ENCODE results near the gene A3GALT2.
"Not testable (repeated sequence)": the region's sequence is repeated elsewhere in the genome, so short reads cannot be mapped to it uniquely, and the experiment has no call there.

The A3GALT2 gene

DNA sequence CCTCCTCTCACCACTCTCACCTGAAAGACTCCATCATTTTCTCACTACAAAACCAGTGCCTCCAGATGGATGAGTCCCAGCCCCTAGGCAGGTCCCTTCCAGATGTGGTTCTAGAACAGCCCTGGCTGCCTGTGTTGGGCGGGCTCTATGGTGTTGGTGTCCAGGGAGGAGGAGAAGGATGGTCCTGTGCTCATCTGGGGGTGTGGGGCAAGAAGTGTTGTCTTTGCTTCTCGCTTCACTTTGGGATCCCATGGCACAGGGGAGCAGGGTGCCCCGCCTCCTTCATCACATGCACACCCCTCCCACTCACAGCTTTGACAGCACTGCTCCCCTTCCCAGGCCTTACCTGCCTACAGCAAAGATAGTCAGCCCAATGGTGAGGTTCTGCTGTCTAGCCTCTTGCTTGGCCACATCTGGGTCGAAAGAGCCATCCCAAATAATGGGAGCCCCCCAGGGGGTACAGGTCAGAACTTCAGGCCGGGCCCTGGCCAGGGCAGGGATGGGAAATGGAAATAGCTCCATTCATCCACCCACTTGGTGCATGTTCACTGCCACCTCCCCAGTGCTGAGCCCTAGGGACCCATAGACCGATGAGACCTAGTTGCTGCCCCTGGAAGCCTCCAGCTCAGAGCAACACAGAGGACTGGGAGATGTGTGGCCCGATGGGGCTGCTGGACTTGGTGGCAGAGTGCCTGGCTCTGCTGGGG is 9.0 kb downstream of the A3GALT2 start:
- no peak for DNase-seq

- DNase-seq = no peak
These were observed 10.2 kb downstream of the A3GALT2 start for GRCh38 chr1:33310702-33311101.

- DNase-seq = not testable (repeated sequence)
These were observed 11.5 kb downstream of the A3GALT2 start for GRCh38 chr1:33309351-33309750.

DNA sequence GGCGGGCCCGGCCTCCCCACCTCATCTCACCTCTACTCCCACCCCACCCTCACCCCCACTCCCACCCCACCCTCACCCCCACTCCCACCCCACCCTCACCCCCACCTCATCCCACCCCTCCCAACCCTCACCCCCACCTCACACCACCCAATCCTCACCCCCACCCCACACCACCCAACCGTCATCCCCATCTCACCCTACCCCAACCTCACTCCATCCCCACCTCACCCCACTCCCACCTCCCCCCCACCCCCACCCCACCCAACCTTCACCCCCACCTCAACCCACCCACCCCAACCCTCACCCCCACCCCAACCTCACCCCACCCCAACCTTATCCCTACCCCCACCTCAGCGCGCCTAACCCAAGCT is 13.4 kb downstream of the A3GALT2 start:
- DNase-seq = no peak

- no peak for DNase-seq
These were observed 14.0 kb downstream of the A3GALT2 start for GRCh38 chr1:33306653-33307493.

GRCh38 chr1:33305816-33306652 is 14.9 kb downstream of the A3GALT2 start:
- no peak for DNase-seq

GRCh38 chr1:33305016-33305415 is 15.9 kb downstream of the A3GALT2 start:
- no peak for DNase-seq

- no peak for DNase-seq
These were observed 18.6 kb downstream of the A3GALT2 start for GRCh38 chr1:33302325-33302724.

- DNase-seq = no peak
These were observed 19.5 kb downstream of the A3GALT2 start for GRCh38 chr1:33301273-33301984.

GRCh38 chr1:33300673-33301072 is 20.2 kb downstream of the A3GALT2 start:
- no peak for DNase-seq

GRCh38 chr1:33299461-33300155 is 21.3 kb downstream of the A3GALT2 start:
- no peak for DNase-seq

GRCh38 chr1:33298623-33299277 is 22.1 kb downstream of the A3GALT2 start:
- no peak for DNase-seq

DNA sequence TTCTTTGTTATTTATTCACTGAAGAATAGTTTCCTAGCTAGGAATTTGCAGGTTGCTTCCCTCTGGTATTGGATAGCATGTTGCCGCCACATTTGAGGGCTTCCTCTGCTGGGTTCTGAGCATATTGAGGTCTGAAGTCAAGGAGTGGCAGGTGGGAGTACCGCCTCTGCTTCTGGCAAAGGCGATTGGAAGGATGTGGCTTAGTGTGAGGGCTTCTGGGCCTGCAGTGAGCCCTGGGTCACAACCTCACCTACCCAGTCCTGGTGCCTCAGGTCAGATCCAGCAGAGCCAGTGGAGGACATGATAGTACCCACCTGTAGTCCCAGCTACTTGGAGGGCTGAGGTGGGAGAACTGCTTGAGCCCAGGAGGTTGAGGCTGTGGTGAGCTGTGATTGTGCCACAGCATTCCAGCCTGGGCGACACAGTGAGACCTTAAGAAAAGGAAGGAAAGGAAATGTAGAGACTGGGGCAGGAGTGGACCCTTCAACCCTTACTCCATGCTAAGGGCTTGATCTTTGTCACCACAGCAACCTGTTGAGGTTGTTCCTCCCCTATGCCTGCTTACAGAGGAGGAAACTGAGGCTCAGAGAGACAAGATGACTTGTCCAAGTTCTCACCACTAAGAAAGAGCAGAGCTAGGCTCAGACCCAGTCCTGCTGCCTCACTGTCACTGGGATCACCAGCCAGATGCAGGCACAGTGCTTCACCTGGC is 22.8 kb downstream of the A3GALT2 start:
- DNase-seq = no peak

DNA sequence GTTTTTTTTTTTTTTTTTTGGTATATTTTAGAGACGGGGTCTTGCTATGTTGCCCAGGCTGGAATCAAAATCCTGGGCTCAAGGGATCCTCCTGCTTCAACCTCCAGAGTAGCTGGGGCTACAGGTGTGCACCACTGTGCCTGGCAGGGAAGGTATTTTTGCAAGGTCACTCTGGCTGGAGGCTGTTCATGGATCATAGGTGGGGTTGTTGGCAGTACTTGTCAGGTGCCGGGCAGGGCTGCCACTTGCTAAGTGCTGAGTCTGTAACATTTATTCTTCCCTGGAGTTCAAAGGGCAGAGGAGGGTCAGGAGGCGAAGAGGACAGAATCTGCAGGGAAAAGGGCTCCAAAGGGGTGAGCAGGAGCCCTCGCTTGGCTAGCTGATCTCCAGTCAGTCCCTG is 24.1 kb downstream of the A3GALT2 start:
- no peak for DNase-seq

GRCh38 chr1:33296082-33296458 is 24.8 kb downstream of the A3GALT2 start:
- DNase-seq = no peak

- no peak for DNase-seq
These were observed 25.3 kb downstream of the A3GALT2 start for GRCh38 chr1:33295450-33296081.

GRCh38 chr1:33295023-33295422 is 25.9 kb downstream of the A3GALT2 start:
- DNase-seq = no peak

- no peak for DNase-seq
These were observed 26.6 kb downstream of the A3GALT2 start for GRCh38 chr1:33294071-33295010.

DNA sequence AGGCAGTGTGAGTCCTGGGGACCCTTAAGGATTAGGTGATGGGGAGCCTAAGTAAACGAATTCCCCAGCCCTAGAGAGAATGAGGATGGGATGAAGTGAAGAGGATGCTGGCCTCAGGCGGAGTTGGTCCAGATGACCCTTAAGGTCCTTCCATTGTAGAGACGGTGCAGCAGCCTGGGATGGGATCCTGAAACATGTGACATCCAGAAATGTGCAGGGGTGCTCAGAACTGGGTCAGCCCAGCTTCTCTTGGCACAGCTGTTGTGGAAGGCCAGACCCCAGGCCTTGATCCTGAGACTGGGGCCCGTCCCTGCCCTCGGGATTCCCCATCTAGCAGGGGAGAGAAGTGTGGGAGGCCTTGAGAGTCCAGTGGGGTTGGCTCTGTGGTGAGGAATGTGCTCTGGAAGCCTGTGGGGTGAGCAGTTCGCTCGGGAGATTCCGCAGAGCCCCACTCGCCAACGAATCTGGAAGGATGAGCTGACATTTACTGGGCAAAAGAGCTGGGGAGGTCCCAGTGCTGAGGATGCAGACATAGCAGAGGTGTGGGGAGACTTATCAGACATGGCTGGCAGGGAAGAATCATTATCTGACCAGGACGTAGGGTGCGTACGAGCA is 28.1 kb downstream of the A3GALT2 start:
- DNase-seq = no peak

Measured in cortex of kidney (tissue), 1 donor.